ENCODE results near the gene MAP2K3.

The MAP2K3 gene

GRCh38 chr17:21352221-21352980 lies 67.9 kb downstream of the MAP2K3 start:
- DNase-seq (ENCODE audit: low read depth) = no peak
- in situ Hi-C loops (cut with HindIII; ENCODE audit: low sequenced_read_pairs) = no loop called here
- H3K4me3 ChIP-seq (ENCODE audit: low read depth, low read length) = no peak overlapping the region
- no peak for TF ChIP-seq CTCF (IDR thresholded peaks at IDR 0.05; ENCODE audit: low read depth, low read length, missing control alignments)

GRCh38 chr17:21352981-21353265 lies 68.4 kb downstream of the MAP2K3 start:
- in situ Hi-C loops (cut with HindIII; ENCODE audit: low sequenced_read_pairs) = no loop called here
- H3K4me3 ChIP-seq (ENCODE audit: low read depth, low read length) = no peak overlapping the region
- no peak for TF ChIP-seq CTCF (IDR thresholded peaks at IDR 0.05; ENCODE audit: low read depth, low read length, missing control alignments)
- no peak for DNase-seq (ENCODE audit: low read depth)

- no peak overlapping the region for H3K4me3 ChIP-seq (ENCODE audit: low read depth, low read length)
- DNase-seq (ENCODE audit: low read depth) = no peak
- in situ Hi-C loops (cut with HindIII; ENCODE audit: low sequenced_read_pairs) = no loop called here
- no peak for TF ChIP-seq CTCF (IDR thresholded peaks at IDR 0.05; ENCODE audit: low read depth, low read length, missing control alignments)
Observed at GRCh38 chr17:21353326-21354010, 69.0 kb downstream of the MAP2K3 start.

GRCh38 chr17:21354796-21355385 lies 70.4 kb downstream of the MAP2K3 start:
- no peak overlapping the region for H3K4me3 ChIP-seq (ENCODE audit: low read depth, low read length)
- in situ Hi-C loops (cut with HindIII; ENCODE audit: low sequenced_read_pairs) = no loop called here
- TF ChIP-seq CTCF (IDR thresholded peaks at IDR 0.05; ENCODE audit: low read depth, low read length, missing control alignments) = no peak
- DNase-seq (ENCODE audit: low read depth) = no peak

- in situ Hi-C loops (cut with HindIII; ENCODE audit: low sequenced_read_pairs) = no loop called here
- H3K4me3 ChIP-seq (ENCODE audit: low read depth, low read length) = no peak overlapping the region
- no peak for DNase-seq (ENCODE audit: low read depth)
- TF ChIP-seq CTCF (IDR thresholded peaks at IDR 0.05; ENCODE audit: low read depth, low read length, missing control alignments) = no peak
Observed at GRCh38 chr17:21355586-21355985, 71.1 kb downstream of the MAP2K3 start.

GRCh38 chr17:21356537-21357127 lies 72.1 kb downstream of the MAP2K3 start:
- H3K4me3 ChIP-seq (ENCODE audit: low read depth, low read length) = no peak overlapping the region
- no peak for TF ChIP-seq CTCF (IDR thresholded peaks at IDR 0.05; ENCODE audit: low read depth, low read length, missing control alignments)
- in situ Hi-C loops (cut with HindIII; ENCODE audit: low sequenced_read_pairs) = no loop called here
- DNase-seq (ENCODE audit: low read depth) = no peak
